ENCODE results near the gene RYR3.

GRCh38 chr15:33656168-33656567 is 345.4 kb downstream of the RYR3 start:
- no peak for TF ChIP-seq CTCF (conservative IDR thresholded peaks at IDR 0.05 in 1 of 2, IDR thresholded peaks at IDR 0.05 in 1 of 2; ENCODE audit: low read depth in 1 of 2, low read length in 2 of 2)
- no peak for TF ChIP-seq EZH2 (IDR thresholded peaks at IDR 0.05; ENCODE audit: low read length, missing control alignments)
